ENCODE measurements around the gene RIOK2.

Gene RIOK2

GRCh38 chr5:97183100-97183929 is at the start of gene RIOK2:
TSS of gene RIOK2 (minus strand) at chr5:97183247. CDS start at chr5:97183191, 56 bp downstream.
- in situ Hi-C loops (cut with MboI; ENCODE audit: low sequenced_read_pairs) = no loop called here
- peaks cover 18% of the 10 kb centered on the region for H3K4me1 ChIP-seq

GRCh38 chr5:97231025-97231636 is 48.1 kb upstream of the RIOK2 start:
- no peak overlapping the region for H3K4me3 ChIP-seq
- H3K36me3 ChIP-seq (replicated peaks) = no peaks in the 10 kb centered on the region
- H3K27me3 ChIP-seq (ENCODE audit: low read depth) = no peaks in the 10 kb centered on the region
- in situ Hi-C loops (cut with MboI; ENCODE audit: low sequenced_read_pairs) = no loop called here
- no peaks in the 10 kb centered on the region for H3K9me3 ChIP-seq
- DNase-seq (ENCODE audit: low spot score in 2 of 2) = peak; percentile 61 to 81
- no peaks in the 10 kb centered on the region for H3K4me1 ChIP-seq

More at GRCh38 chr5:97183100-97183929, at the start of gene RIOK2:
- H3K4me3 ChIP-seq = peak within 1 kb of the TSS; percentile 64
- no peaks in the 10 kb centered on the region for H3K27me3 ChIP-seq (ENCODE audit: low read depth)
- peak; percentile 91 to 96 for DNase-seq (ENCODE audit: low spot score in 2 of 2)
- H3K36me3 ChIP-seq (replicated peaks) = peaks cover 11% of the 10 kb centered on the region
- 0 out of 2 replicates have a peak, but pooled peaks cover 2% of the 10 kb centered on the region for H3K9me3 ChIP-seq

- Histone ChIP-seq H3K27me3 (ENCODE audit: low read depth) (no peaks in the 10 kb centered on the region), H3K4me1 (no peaks in the 10 kb centered on the region), H3K36me3 (replicated peaks) (no peaks in the 10 kb centered on the region), H3K4me3 (no peak overlapping the region), H3K9me3 (no peaks in the 10 kb centered on the region)
- in situ Hi-C loops (cut with MboI; ENCODE audit: low sequenced_read_pairs) = no loop called here
- DNase-seq (ENCODE audit: low spot score in 2 of 2) = no peak
Observed at GRCh38 chr5:97229688-97230285, 46.7 kb upstream of the RIOK2 start.

GRCh38 chr5:97229196-97229595 is 46.1 kb upstream of the RIOK2 start:
- Histone ChIP-seq H3K9me3 (no peaks in the 10 kb centered on the region), H3K4me1 (no peaks in the 10 kb centered on the region), H3K27me3 (ENCODE audit: low read depth) (no peaks in the 10 kb centered on the region), H3K4me3 (no peak overlapping the region), H3K36me3 (replicated peaks) (no peaks in the 10 kb centered on the region)
- no peak for DNase-seq (ENCODE audit: low spot score in 2 of 2)
- in situ Hi-C loops (cut with MboI; ENCODE audit: low sequenced_read_pairs) = no loop called here

- no peaks in the 10 kb centered on the region for H3K27me3 ChIP-seq (ENCODE audit: low read depth)
- no peak for DNase-seq (ENCODE audit: low spot score in 2 of 2)
- H3K9me3 ChIP-seq = no peaks in the 10 kb centered on the region
- H3K36me3 ChIP-seq (replicated peaks) = no peaks in the 10 kb centered on the region
- H3K4me3 ChIP-seq = no peak overlapping the region
- in situ Hi-C loops (cut with MboI; ENCODE audit: low sequenced_read_pairs) = no loop called here
- H3K4me1 ChIP-seq = no peaks in the 10 kb centered on the region
Observed at GRCh38 chr5:97225222-97225621, 42.2 kb upstream of the RIOK2 start.

GRCh38 chr5:97224112-97224750 is 41.2 kb upstream of the RIOK2 start:
- in situ Hi-C loops (cut with MboI; ENCODE audit: low sequenced_read_pairs) = no loop called here
- Histone ChIP-seq H3K4me1 (no peaks in the 10 kb centered on the region), H3K27me3 (ENCODE audit: low read depth) (no peaks in the 10 kb centered on the region), H3K9me3 (no peaks in the 10 kb centered on the region), H3K36me3 (replicated peaks) (no peaks in the 10 kb centered on the region), H3K4me3 (no peak overlapping the region)
- no peak for DNase-seq (ENCODE audit: low spot score in 2 of 2)

GRCh38 chr5:97223596-97223995 is 40.5 kb upstream of the RIOK2 start:
- in situ Hi-C loops (cut with MboI; ENCODE audit: low sequenced_read_pairs) = no loop called here
- Histone ChIP-seq H3K4me1 (no peaks in the 10 kb centered on the region), H3K27me3 (ENCODE audit: low read depth) (no peaks in the 10 kb centered on the region), H3K4me3 (no peak overlapping the region), H3K9me3 (no peaks in the 10 kb centered on the region), H3K36me3 (replicated peaks) (no peaks in the 10 kb centered on the region)
- DNase-seq (ENCODE audit: low spot score in 2 of 2) = no peak

GRCh38 chr5:97209343-97209742 is 26.3 kb upstream of the RIOK2 start:
- H3K4me1 ChIP-seq = no peaks in the 10 kb centered on the region
- no peak for DNase-seq (ENCODE audit: low spot score in 2 of 2)
- H3K9me3 ChIP-seq = no peaks in the 10 kb centered on the region
- no peaks in the 10 kb centered on the region for H3K27me3 ChIP-seq (ENCODE audit: low read depth)
- in situ Hi-C loops (cut with MboI; ENCODE audit: low sequenced_read_pairs) = no loop called here
- no peaks in the 10 kb centered on the region for H3K36me3 ChIP-seq (replicated peaks)
- H3K4me3 ChIP-seq = no peak overlapping the region

- Histone ChIP-seq H3K27me3 (ENCODE audit: low read depth) (no peaks in the 10 kb centered on the region), H3K9me3 (no peaks in the 10 kb centered on the region), H3K4me3 (no peak overlapping the region), H3K36me3 (replicated peaks) (no peaks in the 10 kb centered on the region), H3K4me1 (no peaks in the 10 kb centered on the region)
- DNase-seq (ENCODE audit: low spot score in 2 of 2) = no peak
- in situ Hi-C loops (cut with MboI; ENCODE audit: low sequenced_read_pairs) = no loop called here
Observed at GRCh38 chr5:97208714-97209113, 25.7 kb upstream of the RIOK2 start.

- H3K9me3 ChIP-seq = no peaks in the 10 kb centered on the region
- no peak for DNase-seq (ENCODE audit: low spot score in 2 of 2)
- in situ Hi-C loops (cut with MboI; ENCODE audit: low sequenced_read_pairs) = no loop called here
- H3K4me3 ChIP-seq = no peak overlapping the region
- no peaks in the 10 kb centered on the region for H3K36me3 ChIP-seq (replicated peaks)
- no peaks in the 10 kb centered on the region for H3K27me3 ChIP-seq (ENCODE audit: low read depth)
- no peaks in the 10 kb centered on the region for H3K4me1 ChIP-seq
Observed at GRCh38 chr5:97208184-97208713, 25.2 kb upstream of the RIOK2 start.

GRCh38 chr5:97194366-97194765 is 11.3 kb upstream of the RIOK2 start:
- in situ Hi-C loops (cut with MboI; ENCODE audit: low sequenced_read_pairs) = no loop called here
- Histone ChIP-seq H3K27me3 (ENCODE audit: low read depth) (no peaks in the 10 kb centered on the region), H3K4me1 (no peaks in the 10 kb centered on the region), H3K36me3 (replicated peaks) (no peaks in the 10 kb centered on the region), H3K9me3 (no peaks in the 10 kb centered on the region), H3K4me3 (no peak overlapping the region)
- no peak for DNase-seq (ENCODE audit: low spot score in 2 of 2)

GRCh38 chr5:97193355-97193688 is 10.3 kb upstream of the RIOK2 start:
- in situ Hi-C loops (cut with MboI; ENCODE audit: low sequenced_read_pairs) = no loop called here
- Histone ChIP-seq H3K9me3 (no peaks in the 10 kb centered on the region), H3K4me1 (no peaks in the 10 kb centered on the region), H3K4me3 (no peak overlapping the region), H3K36me3 (replicated peaks) (no peaks in the 10 kb centered on the region), H3K27me3 (ENCODE audit: low read depth) (no peaks in the 10 kb centered on the region)
- DNase-seq (ENCODE audit: low spot score in 2 of 2) = no peak

- no peaks in the 10 kb centered on the region for H3K27me3 ChIP-seq (ENCODE audit: low read depth)
- no peak overlapping the region for H3K4me3 ChIP-seq
- H3K4me1 ChIP-seq = no peaks in the 10 kb centered on the region
- H3K36me3 ChIP-seq (replicated peaks) = no peaks in the 10 kb centered on the region
- in situ Hi-C loops (cut with MboI; ENCODE audit: low sequenced_read_pairs) = no loop called here
- H3K9me3 ChIP-seq = no peaks in the 10 kb centered on the region
- peak; percentile 7 to 44 for DNase-seq (ENCODE audit: low spot score in 2 of 2)
Observed at GRCh38 chr5:97192580-97193354, 9.7 kb upstream of the RIOK2 start.
